C1 segment of cervical spinal cord (tissue), 14 donors: ENCODE results near the gene ZFHX3.

ENCODE experiments used
- DNase-seq, 14 donors: peaks; one replicate each; lab custom pipeline; 2025; lab: John Stamatoyannopoulos, UW

ZFHX3 gene

GRCh38 chr16:72878301-72879269 lies 169.3 kb downstream of the ZFHX3 start:
- DNase-seq = no peak

GRCh38 chr16:72877374-72878028 lies 170.4 kb downstream of the ZFHX3 start:
- DNase-seq = no peak

GRCh38 chr16:72876981-72877373 lies 171.0 kb downstream of the ZFHX3 start:
- no peak for DNase-seq

GRCh38 chr16:72876221-72876620 lies 171.7 kb downstream of the ZFHX3 start:
- peak in 3 of 14 donors; percentile 13 to 29 (median 15) for DNase-seq

GRCh38 chr16:72875291-72876031 lies 172.5 kb downstream of the ZFHX3 start:
- DNase-seq = peak in 2 of 14 donors; percentile 11 to 17

- DNase-seq = no peak
Observed at GRCh38 chr16:72873853-72874252, 174.1 kb downstream of the ZFHX3 start.

GRCh38 chr16:72873044-72873443 lies 174.9 kb downstream of the ZFHX3 start:
- DNase-seq = no peak

GRCh38 chr16:72865835-72866234 lies 182.1 kb downstream of the ZFHX3 start:
- DNase-seq = no peak

- DNase-seq = no peak
Observed at GRCh38 chr16:72865258-72865657, 182.7 kb downstream of the ZFHX3 start.

GRCh38 chr16:72864130-72864833 lies 183.6 kb downstream of the ZFHX3 start:
- DNase-seq = no peak

- no peak for DNase-seq
Observed at GRCh38 chr16:72862090-72862489, 185.8 kb downstream of the ZFHX3 start.

- DNase-seq = peak in 1 of 14 donors; percentile 62
Observed at GRCh38 chr16:72860726-72861562, 187.0 kb downstream of the ZFHX3 start.

GRCh38 chr16:72859581-72859980 lies 188.3 kb downstream of the ZFHX3 start:
- DNase-seq = no peak

GRCh38 chr16:72858665-72859493 lies 189.0 kb downstream of the ZFHX3 start:
- DNase-seq = peak in 3 of 14 donors; percentile 33 to 57 (median 35)

- peak in 1 of 14 donors; percentile 15 for DNase-seq
Observed at GRCh38 chr16:72857834-72858664, 189.9 kb downstream of the ZFHX3 start.

- DNase-seq = no peak
Observed at GRCh38 chr16:72856797-72857196, 191.1 kb downstream of the ZFHX3 start.

- DNase-seq = no peak
Observed at GRCh38 chr16:72854267-72854959, 193.5 kb downstream of the ZFHX3 start.
